ENCODE data around the gene RAB17.

The RAB17 gene

GRCh38 chr2:237534380-237534779 is 56.2 kb downstream of the RAB17 start:
- DNase-seq = no peak

GRCh38 chr2:237533668-237534161 is 56.8 kb downstream of the RAB17 start:
- DNase-seq = no peak

GRCh38 chr2:237532160-237532559 is 58.4 kb downstream of the RAB17 start:
- DNase-seq = no peak

GRCh38 chr2:237530472-237531433 is 59.8 kb downstream of the RAB17 start:
- DNase-seq = no peak

- DNase-seq = no peak
Measured at GRCh38 chr2:237529452-237530402, 60.8 kb downstream of the RAB17 start.

GRCh38 chr2:237527766-237528165 is 62.8 kb downstream of the RAB17 start:
- no peak for DNase-seq

GRCh38 chr2:237527233-237527632 is 63.3 kb downstream of the RAB17 start:
- no peak for DNase-seq

GRCh38 chr2:237525559-237526157 is 64.9 kb downstream of the RAB17 start:
- DNase-seq = no peak

GRCh38 chr2:237524631-237525030 is 65.9 kb downstream of the RAB17 start:
- DNase-seq = no peak
